GM12878 (cell line): ENCODE results near the gene LSM7. TPM values are rescaled to one million over a fixed set of nuclear protein-coding genes. Genes with fewer than 3 reads are reported as not detected.
A peak's percentile ranks its signal among the peaks of the same experiment; 100 is the strongest.

ENCODE experiments used
- ATAC-seq: fragments of 200-7000 bp; cut with Tn5 transposase; 3 replicates; pipeline ENCODE4 v1.9.1; 2020; ENCODE audit warnings: mild to moderate bottlenecking, moderate library complexity
- BruUV-seq: library from RNA; stranded (reverse); fragments of 400-500 nt; replicated peaks from 2 replicates; lab custom pipeline; 2021; lab: Mats Ljungman, UMichigan
- CTCF ChIA-PET: fragments of 300-600 bp; sonication (Branson Sonifier 250); formaldehyde crosslinking; extraction: SDS; loops from one replicate; lab custom pipeline; 2021; ENCODE audit warnings: inconsistent platforms; lab: Yijun Ruan, JAX
- POLR2A ChIA-PET: fragments of 350-600 bp; formaldehyde crosslinking; extraction: SDS; loops from one replicate; lab custom pipeline; 2021; ENCODE audit warnings: inconsistent platforms; lab: Charles Lee
- RAD21 ChIA-PET: fragments of 300-600 bp; sonication (Branson Sonifier 250); formaldehyde crosslinking; loops from one replicate; lab custom pipeline; 2023; ENCODE audit warnings: antibody characterized with exemption; ENCODE audit not compliant: unreplicated experiment; lab: Charles Lee
- SMC1A ChIA-PET: fragments of 300-600 bp; sonication (Branson Sonifier 250); formaldehyde crosslinking; loops from one replicate; lab custom pipeline; 2023; ENCODE audit not compliant: unreplicated experiment, uncharacterized antibody; lab: Charles Lee
- DNase-seq: peaks from one replicate; pipeline ENCODE4 v3.0.0-alpha.2; 2011; ENCODE audit warnings: low read depth, low spot score
- FAIRE-seq: peaks from 3 replicates; lab custom pipeline; 2011; peaks lifted over from hg19 to GRCh38; lab: Jason Lieb, UNC
- H2AFZ ChIP-seq: 2 replicates; pipeline ENCODE4 v1.6.0; 2011; ENCODE audit warnings: low read depth, low read length, control low read depth; ENCODE audit not compliant: control insufficient read depth
- H3K27ac ChIP-seq: 2 replicates; pipeline ENCODE4 v1.5.1; 2011; ENCODE audit warnings: control low read depth; ENCODE audit not compliant: control insufficient read depth, insufficient read depth
- H3K27me3 ChIP-seq, 2 experiments: replicated peaks in 1 of 2; 2 replicates each; pipeline versions ENCODE4 v1.6.0 to v1.6.1; 2011; ENCODE audit warnings: low read length in 1 of 2; ENCODE audit not compliant: control insufficient read depth in 2 of 2, insufficient read depth in 2 of 2
- H3K36me3 ChIP-seq, 2 experiments: 2 replicates each; pipeline ENCODE4 v1.5.1; 2011; ENCODE audit warnings: low read length in 1 of 2; ENCODE audit not compliant: control insufficient read depth in 2 of 2, insufficient read depth in 2 of 2
- H3K4me1 ChIP-seq: 2 replicates; pipeline ENCODE4 v1.6.1; 2011; ENCODE audit warnings: mild to moderate bottlenecking, low read length, moderate library complexity, mixed read lengths; ENCODE audit not compliant: control insufficient read depth, insufficient read depth
- H3K4me2 ChIP-seq: 2 replicates; pipeline ENCODE4 v1.6.0; 2011; ENCODE audit warnings: control low read depth; ENCODE audit not compliant: control insufficient read depth, insufficient read depth
- H3K4me3 ChIP-seq: fragments of 200-600 bp; sonication (generic); 2 replicates; pipeline ENCODE4 v1.5.1; 2016
- H3K79me2 ChIP-seq: 2 replicates; pipeline ENCODE4 v1.6.0; 2011; ENCODE audit warnings: low read length; ENCODE audit not compliant: control insufficient read depth, insufficient read depth
- H3K9ac ChIP-seq: 2 replicates; pipeline ENCODE4 v1.8.0; 2011; ENCODE audit warnings: low read length, control low read depth, mixed read lengths; ENCODE audit not compliant: control insufficient read depth, insufficient read depth
- H3K9me3 ChIP-seq: replicated peaks from 3 replicates; pipeline ENCODE4 v1.5.1; 2011; ENCODE audit warnings: mild to moderate bottlenecking, low read length; ENCODE audit not compliant: control insufficient read depth, insufficient read depth
- H4K20me1 ChIP-seq: 2 replicates; pipeline ENCODE4 v1.6.0; 2011; ENCODE audit not compliant: control insufficient read depth, insufficient read depth
- ASH2L ChIP-seq: fragments of 300-600, 200-600 bp; sonication (generic); IDR thresholded peaks from 2 replicates; pipeline ENCODE4 v1.6.1; 2017; ENCODE audit warnings: low read depth, mild to moderate bottlenecking, borderline replicate concordance
- BCL11A ChIP-seq: IDR thresholded peaks from 2 replicates; pipeline ENCODE4 v1.6.1; 2011; ENCODE audit warnings: low read depth, low read length
- BHLHE40 ChIP-seq, 2 experiments: fragments of 450-650 bp in 1 of 2; IDR thresholded peaks; 2 replicates each; pipeline ENCODE4 v1.6.1; 2011 to 2017; ENCODE audit warnings: low read depth in 2 of 2, borderline replicate concordance in 1 of 2, improper control_type of control experiment in 1 of 2, low read length in 1 of 2, mild to moderate bottlenecking in 1 of 2
- CBFB ChIP-seq: IDR thresholded peaks from 2 replicates; pipeline ENCODE4 v1.6.1; 2016; ENCODE audit warnings: antibody characterized with exemption, low read depth
- ESRRA ChIP-seq: IDR thresholded peaks from 2 replicates; pipeline ENCODE4 v1.6.1; 2012; ENCODE audit warnings: mild to moderate bottlenecking, low read length, improper control_type of control experiment
- HDGF ChIP-seq: fragments of 450-650 bp; IDR thresholded peaks from 2 replicates; pipeline ENCODE4 v1.6.1; 2016; ENCODE audit warnings: antibody characterized with exemption
- IKZF1 ChIP-seq: fragments of 450-650 bp; conservative IDR thresholded peaks from 2 replicates; pipeline ENCODE4 v1.6.1; 2017; ENCODE audit warnings: antibody characterized with exemption, mild to moderate bottlenecking
- LARP7 ChIP-seq: fragments of 450-650 bp; IDR thresholded peaks from 2 replicates; pipeline ENCODE4 v1.6.1; 2017; ENCODE audit warnings: mild to moderate bottlenecking
- MEF2B ChIP-seq: fragments of 450-650 bp; IDR thresholded peaks from 2 replicates; pipeline ENCODE4 v1.6.1; 2018; ENCODE audit warnings: mild to moderate bottlenecking, moderate library complexity; ENCODE audit not compliant: partially characterized antibody, poor library complexity, severe bottlenecking
- MTA3 ChIP-seq: IDR thresholded peaks from 2 replicates; pipeline ENCODE4 v1.6.1; 2012; ENCODE audit warnings: low read length, inconsistent platforms, borderline replicate concordance
- MXI1 ChIP-seq: fragments of 150-350 bp; IDR thresholded peaks from 2 replicates; pipeline ENCODE4 v1.6.1; 2011; ENCODE audit warnings: low read depth, mild to moderate bottlenecking, inconsistent platforms, low read length, improper control_type of control experiment
- NBN ChIP-seq: fragments of 450-650 bp; IDR thresholded peaks from 2 replicates; pipeline ENCODE4 v1.6.1; 2016
- NFYA ChIP-seq: IDR thresholded peaks from 2 replicates; pipeline ENCODE4 v1.6.1; 2011; ENCODE audit warnings: low read depth, mild to moderate bottlenecking, low read length, improper control_type of control experiment, borderline replicate concordance
- NRF1 ChIP-seq: conservative IDR thresholded peaks from 2 replicates; pipeline ENCODE4 v1.6.1; 2011; ENCODE audit warnings: mild to moderate bottlenecking, low read depth, low read length, improper control_type of control experiment
- PML ChIP-seq: IDR thresholded peaks from 2 replicates; pipeline ENCODE4 v1.6.1; 2012; ENCODE audit warnings: low read length, inconsistent platforms
- POU2F2 ChIP-seq: IDR thresholded peaks from 3 replicates; pipeline ENCODE4 v1.6.1; 2011; ENCODE audit warnings: low read depth, mild to moderate bottlenecking, low read length, borderline replicate concordance
- SMC3 ChIP-seq: IDR thresholded peaks from 2 replicates; pipeline ENCODE4 v1.6.1; 2011; ENCODE audit warnings: low read length, improper control_type of control experiment, borderline replicate concordance
- SPI1 ChIP-seq: IDR thresholded peaks from 2 replicates; pipeline ENCODE4 v1.6.1; 2011; ENCODE audit warnings: low read depth, mild to moderate bottlenecking, low read length, moderate library complexity, borderline replicate concordance; ENCODE audit not compliant: insufficient read depth
- YY1 ChIP-seq: IDR thresholded peaks from 2 replicates; pipeline ENCODE4 v1.6.1; 2011; ENCODE audit warnings: low read depth, mild to moderate bottlenecking, low read length
- ZNF622 ChIP-seq: fragments of 450-650 bp; IDR thresholded peaks from 2 replicates; pipeline ENCODE4 v1.6.1; 2017; ENCODE audit warnings: mild to moderate bottlenecking, inconsistent platforms
- ZZZ3 ChIP-seq: IDR thresholded peaks from 2 replicates; pipeline ENCODE4 v1.6.1; 2011; ENCODE audit warnings: low read depth; ENCODE audit not compliant: control insufficient read depth, insufficient read length
- WGBS: methylation state at CpG from one replicate; pipeline ENCODE4 v1.1.6; 2016; ENCODE audit warnings: low lambda C conversion rate; ENCODE audit not compliant: insufficient replicate concordance, insufficient coverage; ENCODE audit errors: missing lambda C conversion rate; 5-methylcytosine and 5-hydroxymethylcytosine counted together
- in situ Hi-C: fragments of 300-500 bp; cut with MboI; formaldehyde crosslinking; loops from 9 replicates; pipeline ENCODE4 v1.14.3; 2018; ENCODE audit warnings: mixed read lengths
- intact Hi-C: fragments of 100-400 bp; cut with micrococcal nuclease; formaldehyde crosslinking; loops from one replicate; pipeline ENCODE4 v1.14.2; 2022; ENCODE audit not compliant: unreplicated experiment
- polyA plus RNA-seq, 11 experiments: library from polyadenylated mRNA; depleted of rRNA in 4 of 11; unstranded in 6 of 11; stranded (reverse) in 5 of 11; fragments of >200 nt; fragmentation: Nextera tagmentation in 4 of 11; fragmentation: Illumina TruSeq in 1 of 11; extraction: Ambion mirVana in 4 of 11; extraction: Trizol in 1 of 11; gene quantifications; 1 replicate in 1 of 11; 2 replicates in 10 of 11; pipeline versions ENCODE4 v1.2.1 to v1.2.3, GENCODE V29; 2011 to 2016; ENCODE audit warnings: inconsistent platforms in 2 of 11, missing spikeins in 2 of 11, low read depth in 1 of 11
- total RNA-seq, 4 experiments: library from RNA; depleted of rRNA in 3 of 4; stranded (reverse); fragments of >200 nt in 3 of 4; fragmentation: Illumina TruSeq in 1 of 4; extraction: Trizol in 1 of 4; gene quantifications; 2 replicates each; pipeline versions ENCODE4 v1.2.1 to v1.2.3, GENCODE V29; 2013 to 2021
- TF ChIP-seq, protein P1 (sequence below): IDR thresholded peaks from 2 replicates; pipeline ENCODE4 v1.6.1; 2012; ENCODE audit warnings: low read depth, low read length, improper control_type of control experiment
- TF ChIP-seq, protein P2 (sequence below): IDR thresholded peaks from 2 replicates; pipeline ENCODE4 v1.6.1; 2012; ENCODE audit warnings: low read length, inconsistent platforms

The LSM7 gene
- total and polyA plus RNA-seq, 10 of the 15 experiments (the other 5 are each of a cell fraction or from before 2014, with no cell fraction given): 24.4 to 424 (median 217) TPM

DNA sequence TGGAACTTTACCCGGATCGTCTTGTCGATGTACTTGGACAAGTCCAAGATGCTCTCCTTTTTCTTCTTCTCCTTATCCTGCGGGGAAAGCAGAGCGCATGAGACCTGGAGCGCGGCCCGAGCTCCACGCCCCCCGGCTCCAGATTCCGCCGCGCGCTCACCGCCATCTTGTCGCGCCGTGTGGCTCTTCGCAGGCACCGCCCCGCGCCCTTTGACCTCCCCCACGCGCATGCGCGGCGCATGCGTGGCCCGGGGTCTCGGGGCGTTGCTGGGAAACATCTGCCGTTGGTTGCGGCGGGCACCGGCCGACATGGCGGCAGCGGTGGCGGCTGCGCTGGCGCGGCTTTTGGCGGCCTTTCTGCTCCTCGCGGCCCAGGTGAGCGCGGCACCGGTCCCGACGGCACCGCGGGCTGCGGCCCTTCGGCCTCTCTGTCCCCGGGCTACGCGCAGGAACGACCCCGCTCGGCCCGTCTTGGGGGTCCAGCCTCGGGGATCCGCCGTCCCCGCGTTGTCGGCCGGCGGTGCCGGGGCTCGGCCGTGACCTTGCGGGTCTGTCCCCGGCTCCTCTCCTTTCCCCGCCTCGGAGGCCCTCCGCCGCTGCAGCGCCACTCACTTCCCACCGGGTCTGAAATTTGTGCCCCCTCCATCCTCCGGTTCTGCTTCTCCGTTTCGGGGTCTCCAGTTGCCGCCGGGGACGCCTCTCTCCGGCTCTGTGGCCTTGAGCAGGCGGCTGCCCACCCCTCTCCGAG is at the start of gene LSM7, which contains the start of gene SPPL2B (continued):
- TF ChIP-seq IKZF1 (peak; percentile 99), HDGF (no peak), POU2F2 (no peak), YY1 (peak; percentile 98), SMC3 (no peak), ZNF622 (no peak), CBFB (peak; percentile 14; the same call in 1 of the 2 replicates)

DNA sequence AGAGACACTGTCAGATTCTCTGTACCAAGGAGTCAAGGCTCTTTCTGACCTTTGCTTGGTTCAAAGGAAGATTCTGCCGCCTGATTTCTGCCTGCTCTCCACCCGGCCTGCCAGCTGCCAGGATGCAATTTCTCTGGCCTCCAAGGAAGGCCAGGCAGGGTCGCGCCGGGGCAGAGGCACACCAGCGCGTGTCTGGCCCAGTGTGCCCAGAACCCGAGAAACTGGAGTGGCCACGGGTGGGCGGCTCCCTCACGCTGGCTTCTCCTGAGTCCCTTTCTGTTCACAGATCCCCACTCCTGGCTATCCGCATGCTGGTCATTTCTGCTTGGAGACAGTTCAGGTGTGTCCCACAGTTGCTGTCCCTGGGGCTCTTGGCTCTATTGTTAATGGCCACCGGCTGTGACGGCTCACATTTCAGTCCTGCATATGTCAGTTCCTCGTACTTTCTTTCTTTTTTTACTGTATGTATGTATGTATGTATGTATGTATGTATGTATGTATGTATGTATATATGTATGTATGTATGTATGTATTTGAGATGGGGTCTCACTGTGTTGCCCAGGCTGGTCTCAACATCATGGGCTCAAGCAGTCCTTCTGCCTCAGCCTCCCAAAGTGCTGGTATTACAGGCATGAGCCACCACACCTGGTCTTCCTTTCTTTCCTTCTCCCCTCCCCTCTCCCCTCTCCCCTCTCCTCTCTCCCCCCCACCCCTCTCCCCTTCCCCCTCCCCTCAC is 48.6 kb upstream of the LSM7 start:
- TF ChIP-seq, protein P1, sequence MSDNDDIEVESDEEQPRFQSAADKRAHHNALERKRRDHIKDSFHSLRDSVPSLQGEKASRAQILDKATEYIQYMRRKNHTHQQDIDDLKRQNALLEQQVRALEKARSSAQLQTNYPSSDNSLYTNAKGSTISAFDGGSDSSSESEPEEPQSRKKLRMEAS: no peak
- TF ChIP-seq ZZZ3: no peak
- no peak for TF ChIP-seq MXI1
- no peak for TF ChIP-seq NRF1
- TF ChIP-seq ASH2L: no peak
- TF ChIP-seq BCL11A: no peak
- no peak for TF ChIP-seq LARP7
- no peak for TF ChIP-seq BHLHE40 (IDR thresholded peaks at IDR 0.05; ENCODE audit: borderline replicate concordance in 1 of 2, low read depth in 2 of 2, low read length in 1 of 2)
- TF ChIP-seq PML: no peak
- no peak for TF ChIP-seq SPI1
- TF ChIP-seq NFYA: no peak
- no peak for TF ChIP-seq ESRRA
- no peak for TF ChIP-seq MTA3
- TF ChIP-seq MEF2B: no peak
- no peak for TF ChIP-seq NBN
- TF ChIP-seq, protein P2, sequence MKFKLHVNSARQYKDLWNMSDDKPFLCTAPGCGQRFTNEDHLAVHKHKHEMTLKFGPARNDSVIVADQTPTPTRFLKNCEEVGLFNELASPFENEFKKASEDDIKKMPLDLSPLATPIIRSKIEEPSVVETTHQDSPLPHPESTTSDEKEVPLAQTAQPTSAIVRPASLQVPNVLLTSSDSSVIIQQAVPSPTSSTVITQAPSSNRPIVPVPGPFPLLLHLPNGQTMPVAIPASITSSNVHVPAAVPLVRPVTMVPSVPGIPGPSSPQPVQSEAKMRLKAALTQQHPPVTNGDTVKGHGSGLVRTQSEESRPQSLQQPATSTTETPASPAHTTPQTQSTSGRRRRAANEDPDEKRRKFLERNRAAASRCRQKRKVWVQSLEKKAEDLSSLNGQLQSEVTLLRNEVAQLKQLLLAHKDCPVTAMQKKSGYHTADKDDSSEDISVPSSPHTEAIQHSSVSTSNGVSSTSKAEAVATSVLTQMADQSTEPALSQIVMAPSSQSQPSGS: no peak
- ATAC-seq (no peak), DNase-seq (no peak), FAIRE-seq (no peak)
- BruUV-seq: no TSS peak
- intact Hi-C loops: no loop called here
- H3K79me2 ChIP-seq: no peaks in the 10 kb centered on the region
- H3K9ac ChIP-seq: no peak overlapping the region
- H3K4me3 ChIP-seq: no peak overlapping the region
- POLR2A ChIA-PET: no interaction called here
- RAD21 ChIA-PET: no interaction called here
- H3K4me1 ChIP-seq: no peaks in the 10 kb centered on the region
- CTCF ChIA-PET: no interaction called here
- no peak overlapping the region for H3K4me2 ChIP-seq
- no peaks in the 10 kb centered on the region for H3K36me3 ChIP-seq
- in situ Hi-C loops: no loop called here
- H3K27me3 ChIP-seq: no peaks in the 10 kb centered on the region
- SMC1A ChIA-PET: no interaction called here
- peaks cover 4% of the 10 kb centered on the region; the same call in 2 of the 3 replicates for H3K9me3 ChIP-seq
- no peaks in the 10 kb centered on the region for H4K20me1 ChIP-seq
- H2AFZ ChIP-seq: no peak overlapping the region
- H3K27ac ChIP-seq: no peak overlapping the region
- WGBS: 73% methylated on average over 15 of the region's 15 CpGs
